Stimulated activated naive CD4-positive, alpha-beta T cell treated with Interleukin-2 at 50 U/mL for 16 hours (primary cell): Measurements from ENCODE around the gene ARMC9.
"Not testable (repeated sequence)": the region's sequence is repeated elsewhere in the genome, so short reads cannot be mapped to it uniquely, and the experiment has no call there.

Experiments used
- DNase-seq: peaks from one replicate; lab custom pipeline; 2025; lab: John Stamatoyannopoulos, UW

The ARMC9 gene

GRCh38 chr2:231182513-231182899 is 15.9 kb upstream of the ARMC9 start:
- DNase-seq = no peak

GRCh38 chr2:231183851-231184250 is 14.6 kb upstream of the ARMC9 start:
- no peak for DNase-seq

- DNase-seq = no peak
Measured at GRCh38 chr2:231184319-231184718, 14.1 kb upstream of the ARMC9 start.

DNA sequence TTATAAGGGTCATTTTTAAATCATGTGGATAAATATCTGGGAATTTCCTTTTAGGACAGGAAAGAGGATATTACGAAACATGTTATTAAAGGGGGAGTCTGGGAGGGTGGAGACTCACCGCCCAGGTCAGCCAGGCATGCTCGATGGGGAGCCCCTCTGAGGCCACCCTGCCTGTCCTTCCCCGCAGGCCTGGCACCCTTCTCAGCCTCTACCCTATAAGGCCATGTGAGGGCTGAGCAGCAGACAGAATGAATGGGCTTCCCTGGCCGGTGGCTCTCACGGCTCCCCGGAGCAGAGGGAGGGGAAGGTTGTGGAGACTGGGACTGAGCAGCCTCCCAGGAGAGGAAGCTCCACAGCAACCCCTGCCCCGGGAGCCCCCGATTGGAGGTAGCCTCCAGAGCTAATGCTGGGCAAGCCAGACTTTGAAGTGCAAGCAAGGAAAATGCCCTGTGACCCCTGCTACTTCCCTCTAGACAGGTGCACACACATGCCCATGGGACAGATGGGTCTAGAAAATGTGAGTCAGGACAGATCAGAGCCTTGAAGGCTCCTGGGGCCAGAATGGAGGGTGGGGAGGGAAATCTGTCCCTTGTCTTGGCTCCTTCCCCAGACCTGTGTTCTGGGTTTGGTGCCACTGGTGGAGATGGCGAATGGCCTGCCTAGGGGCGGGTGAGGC is 13.2 kb upstream of the ARMC9 start:
- no peak for DNase-seq

DNA sequence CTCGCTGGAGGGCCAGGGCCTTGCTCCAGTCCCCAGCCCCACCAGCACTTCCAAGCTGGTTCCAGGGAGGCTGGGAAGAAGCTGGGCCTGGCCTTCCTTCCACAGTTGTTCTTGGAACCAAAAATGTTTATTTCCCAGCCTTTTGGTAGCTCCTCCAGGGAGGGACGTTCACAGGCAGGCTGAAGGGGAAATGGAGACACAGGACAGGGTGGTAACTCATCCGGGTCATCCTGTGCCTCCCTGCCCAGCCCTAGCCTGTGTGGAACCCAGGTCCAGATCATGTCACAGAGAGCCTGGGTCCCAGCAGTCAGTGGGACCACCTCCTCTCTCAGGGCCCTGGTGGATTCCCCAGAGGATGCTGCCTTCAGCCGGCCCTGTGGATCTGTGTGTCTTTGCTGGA is 12.5 kb upstream of the ARMC9 start:
- DNase-seq = no peak

- DNase-seq = no peak
Measured at GRCh38 chr2:231186325-231186724, 12.1 kb upstream of the ARMC9 start.

- no peak for DNase-seq
Measured at GRCh38 chr2:231187736-231188505, 10.5 kb upstream of the ARMC9 start.

GRCh38 chr2:231188506-231189170 is 9.8 kb upstream of the ARMC9 start:
- DNase-seq = no peak

- DNase-seq = no peak
Measured at GRCh38 chr2:231189171-231189530, 9.3 kb upstream of the ARMC9 start.

DNA sequence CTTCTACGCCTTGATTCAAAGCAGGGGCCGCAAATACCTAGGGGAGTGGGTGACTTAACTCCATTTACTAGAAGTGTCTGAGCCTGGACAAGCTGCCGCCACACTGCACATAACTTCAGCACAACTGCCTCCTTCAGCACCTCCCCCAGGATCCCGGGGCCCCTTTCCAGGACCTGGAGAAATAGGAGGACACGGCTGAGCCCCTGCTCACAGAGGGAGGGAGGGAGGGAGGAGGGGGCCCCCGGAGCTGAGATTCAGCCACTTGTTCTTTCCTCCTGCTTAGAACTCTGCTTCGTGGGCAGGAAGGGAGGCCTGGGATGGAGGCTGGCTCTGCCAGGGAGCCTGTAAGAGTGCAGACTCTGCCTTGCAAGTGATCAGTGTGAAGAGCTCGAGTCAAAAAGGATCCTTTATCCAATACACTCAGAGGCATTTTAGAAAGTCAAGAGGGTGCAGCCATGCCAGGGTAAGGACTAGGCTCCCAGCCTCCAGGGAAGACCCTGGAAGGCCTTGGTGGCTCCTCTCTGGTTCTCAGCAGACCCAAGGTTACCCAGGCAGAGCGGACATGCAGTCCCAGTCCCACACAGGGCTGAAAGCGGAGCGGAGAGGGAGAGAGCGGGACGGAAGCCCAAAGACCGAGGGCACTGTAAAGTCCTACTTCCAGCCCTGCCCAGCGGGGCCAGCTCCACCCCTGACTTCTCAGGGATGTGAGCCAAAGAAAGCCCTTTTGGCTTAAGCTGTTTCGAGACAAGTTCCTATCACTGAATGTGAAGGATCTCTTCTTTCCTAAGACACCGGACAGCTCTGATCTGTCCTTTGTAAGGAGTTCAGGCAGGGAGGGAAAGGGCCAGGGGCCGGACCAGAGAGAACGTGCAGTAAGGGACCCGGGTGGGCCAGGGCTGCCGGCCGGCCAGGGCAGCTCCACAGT is 8.6 kb upstream of the ARMC9 start:
- no peak for DNase-seq

GRCh38 chr2:231190531-231191197 is 7.8 kb upstream of the ARMC9 start:
- no peak for DNase-seq

DNA sequence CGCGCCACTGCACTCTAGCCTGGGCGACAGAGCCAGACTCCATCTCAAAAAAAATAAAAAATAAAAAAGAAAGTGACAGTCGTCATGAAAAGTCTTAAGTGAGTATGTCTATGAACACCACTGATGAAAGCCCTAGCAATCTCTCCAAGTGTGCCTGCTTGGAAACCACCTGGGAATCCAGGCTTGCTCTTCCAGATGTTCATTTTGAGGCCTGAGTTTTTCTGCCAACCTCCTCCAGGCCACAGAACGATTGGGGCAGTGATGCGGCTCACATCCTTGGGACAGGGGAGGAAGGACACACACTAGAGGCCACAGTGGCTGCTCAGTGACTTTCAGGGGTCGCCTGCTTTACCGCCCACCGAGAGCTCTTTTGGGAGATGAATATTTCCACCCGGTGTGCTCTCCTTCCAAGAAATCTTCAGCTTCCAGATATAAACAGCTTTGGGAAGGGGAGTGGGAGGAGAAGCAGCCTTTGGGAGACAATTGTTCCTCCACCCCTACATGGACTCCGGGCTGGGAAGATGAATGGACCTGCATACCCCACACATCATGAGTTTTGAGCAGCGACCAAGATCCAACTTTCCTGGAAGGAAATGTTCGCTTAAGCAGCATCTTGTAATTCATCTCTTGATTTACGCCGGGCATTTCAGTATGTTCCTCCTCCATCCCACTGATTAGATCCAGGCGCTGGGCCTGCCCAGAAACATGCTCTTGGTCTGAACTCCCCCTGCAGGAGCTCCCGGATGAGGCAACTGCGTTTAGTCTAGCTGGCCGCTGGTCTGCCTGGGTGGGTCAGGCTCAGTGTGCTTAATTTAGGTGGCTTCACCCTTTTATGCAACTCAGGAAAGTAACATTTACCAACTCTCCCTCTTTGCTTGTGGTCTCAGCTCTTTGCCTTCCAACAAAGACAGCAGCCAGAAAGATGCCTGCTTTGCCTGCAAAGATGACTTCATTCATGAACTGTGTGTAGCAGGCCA is 6.2 kb upstream of the ARMC9 start:
- DNase-seq = no peak

DNA sequence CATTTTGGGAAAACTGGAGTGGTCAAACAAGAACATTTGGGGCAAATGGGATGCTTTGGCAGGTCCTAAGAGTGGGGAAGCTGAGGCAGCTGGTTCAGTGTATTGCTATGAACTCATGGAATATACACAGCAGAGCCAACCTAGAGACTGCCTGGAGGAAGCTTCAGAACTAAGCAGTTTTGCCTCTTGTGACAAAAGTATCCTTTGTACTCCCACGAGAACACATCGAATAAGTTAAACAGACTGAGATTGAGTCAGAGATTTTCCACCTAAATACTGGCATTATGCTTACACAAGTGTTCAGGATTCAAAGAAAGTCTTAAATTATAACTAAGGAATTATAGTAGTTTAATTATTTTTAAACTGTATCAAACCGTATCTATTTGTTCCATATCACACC is 5.2 kb upstream of the ARMC9 start:
- no peak for DNase-seq

DNA sequence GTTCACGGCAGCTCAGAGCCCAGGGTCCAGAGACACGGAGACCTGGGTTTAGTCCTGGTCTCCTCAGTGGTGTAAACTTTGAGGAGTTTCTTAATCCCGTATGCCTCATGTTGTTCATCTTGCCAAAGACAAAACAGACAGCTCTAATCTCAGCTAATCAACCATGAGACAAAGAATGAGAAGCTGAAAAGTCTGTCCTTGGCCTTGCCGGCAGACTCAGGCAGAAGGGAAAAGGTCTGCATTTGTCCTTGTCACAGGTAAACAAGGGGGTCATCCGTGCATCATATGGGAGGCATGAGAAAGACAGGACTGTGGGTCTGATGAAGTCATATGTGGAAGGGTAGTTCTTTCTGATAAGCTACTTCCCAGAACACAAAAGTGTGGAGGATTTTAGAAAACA is 1.8 kb upstream of the ARMC9 start:
- no peak for DNase-seq

- not testable (repeated sequence) for DNase-seq
Measured at GRCh38 chr2:231197196-231197595, 1.2 kb upstream of the ARMC9 start.

DNA sequence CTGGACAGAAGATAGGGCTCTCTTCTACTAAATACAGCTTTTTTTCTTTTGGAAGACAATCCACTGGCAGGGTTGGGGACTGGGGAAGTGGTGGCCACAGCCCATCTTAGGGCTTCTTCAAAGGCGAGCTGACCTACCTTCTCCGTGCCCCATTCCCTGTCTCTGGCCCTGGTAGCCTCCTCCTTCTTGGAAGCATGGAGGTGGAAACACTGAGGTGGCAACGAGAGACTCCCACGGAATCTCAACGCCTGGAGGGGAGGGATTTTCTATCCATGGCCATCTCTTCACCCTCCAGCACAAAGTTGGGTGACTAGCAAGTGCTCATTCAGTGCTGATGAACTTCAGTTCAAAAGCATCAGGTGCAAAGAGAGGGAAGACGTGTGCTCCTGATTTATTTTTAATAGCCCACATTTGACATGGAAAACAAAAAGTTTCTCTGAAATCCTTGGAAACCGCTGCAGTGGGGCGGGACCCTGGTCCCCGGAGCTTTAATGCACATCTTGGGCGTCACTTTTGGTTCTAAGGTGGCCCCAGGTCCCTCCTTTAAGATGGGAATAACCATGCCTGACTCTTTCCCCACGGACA is 633 bp upstream of the ARMC9 start:
- DNase-seq = no peak

DNA sequence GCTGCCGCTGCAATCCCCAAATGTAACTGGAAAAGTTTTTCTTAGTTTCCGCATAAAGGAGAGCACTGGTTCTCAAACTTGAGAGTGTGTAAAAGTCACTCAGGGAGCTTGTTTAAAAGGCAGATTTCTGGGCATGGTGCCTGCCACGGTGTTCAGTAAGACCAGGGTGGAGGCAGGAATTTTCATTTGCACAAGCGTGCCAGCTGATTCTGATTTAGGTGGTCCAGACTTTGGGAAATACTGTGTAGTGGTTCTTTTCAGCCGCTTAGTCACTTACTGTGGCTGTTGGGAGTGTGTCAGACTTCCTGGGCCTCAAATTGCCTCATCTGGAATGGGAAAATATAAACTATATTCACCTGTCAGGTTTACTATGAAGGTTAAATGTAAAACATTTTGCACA is 788 bp downstream of the ARMC9 start:
- DNase-seq = no peak

- DNase-seq = no peak
Measured at GRCh38 chr2:231200805-231201474, 2.5 kb downstream of the ARMC9 start.

GRCh38 chr2:231201475-231201814 is 3.0 kb downstream of the ARMC9 start:
- no peak for DNase-seq

- DNase-seq = no peak
Measured at GRCh38 chr2:231203087-231203486, 4.7 kb downstream of the ARMC9 start.
